Medulla oblongata (tissue), 1 donor: ENCODE results near the gene CANT1.

Experiments used
- DNase-seq: peaks from one replicate; pipeline ENCODE4 v3.0.0-alpha.2; 2015; ENCODE audit errors: extremely low spot score

CANT1 gene

GRCh38 chr17:79009397-79010303, at the start of gene CANT1:
Gene CANT1 (minus strand): TSS chr17:79009764. CDS start chr17:78997622, 12,142 bp downstream.
- DNase-seq: peak; percentile 83

GRCh38 chr17:79057737-79058385, 48.3 kb upstream of the CANT1 start:
- no peak for DNase-seq

GRCh38 chr17:79055197-79055596, 45.6 kb upstream of the CANT1 start:
- DNase-seq: no peak

- DNase-seq: no peak
Observed at GRCh38 chr17:79054200-79054960, 44.8 kb upstream of the CANT1 start.

GRCh38 chr17:79053251-79053925, 43.8 kb upstream of the CANT1 start:
- no peak for DNase-seq

GRCh38 chr17:79052131-79052530, 42.6 kb upstream of the CANT1 start:
- no peak for DNase-seq

- DNase-seq: no peak
Observed at GRCh38 chr17:79051306-79051705, 41.7 kb upstream of the CANT1 start.

GRCh38 chr17:79050551-79050950, 41.0 kb upstream of the CANT1 start:
- no peak for DNase-seq

- DNase-seq: no peak
Observed at GRCh38 chr17:79049821-79050220, 40.3 kb upstream of the CANT1 start.

GRCh38 chr17:79048826-79049755, 39.5 kb upstream of the CANT1 start:
- no peak for DNase-seq

GRCh38 chr17:79047923-79048825, 38.6 kb upstream of the CANT1 start:
- DNase-seq: no peak

GRCh38 chr17:79047291-79047920, 37.8 kb upstream of the CANT1 start:
- no peak for DNase-seq

- DNase-seq: no peak
Observed at GRCh38 chr17:79046916-79047280, 37.3 kb upstream of the CANT1 start.

- no peak for DNase-seq
Observed at GRCh38 chr17:79046197-79046915, 36.8 kb upstream of the CANT1 start.

GRCh38 chr17:79045842-79046196, 36.3 kb upstream of the CANT1 start:
- DNase-seq: peak; percentile 76

- no peak for DNase-seq
Observed at GRCh38 chr17:79045001-79045729, 35.6 kb upstream of the CANT1 start.

GRCh38 chr17:79044462-79044861, 34.9 kb upstream of the CANT1 start:
- DNase-seq: no peak

- no peak for DNase-seq
Observed at GRCh38 chr17:79043931-79044320, 34.4 kb upstream of the CANT1 start.
